ENCODE data around the gene CTSF.
"Not testable (repeated sequence)": the region's sequence is repeated elsewhere in the genome, so short reads cannot be mapped to it uniquely, and the experiment has no call there.

The CTSF gene

DNA sequence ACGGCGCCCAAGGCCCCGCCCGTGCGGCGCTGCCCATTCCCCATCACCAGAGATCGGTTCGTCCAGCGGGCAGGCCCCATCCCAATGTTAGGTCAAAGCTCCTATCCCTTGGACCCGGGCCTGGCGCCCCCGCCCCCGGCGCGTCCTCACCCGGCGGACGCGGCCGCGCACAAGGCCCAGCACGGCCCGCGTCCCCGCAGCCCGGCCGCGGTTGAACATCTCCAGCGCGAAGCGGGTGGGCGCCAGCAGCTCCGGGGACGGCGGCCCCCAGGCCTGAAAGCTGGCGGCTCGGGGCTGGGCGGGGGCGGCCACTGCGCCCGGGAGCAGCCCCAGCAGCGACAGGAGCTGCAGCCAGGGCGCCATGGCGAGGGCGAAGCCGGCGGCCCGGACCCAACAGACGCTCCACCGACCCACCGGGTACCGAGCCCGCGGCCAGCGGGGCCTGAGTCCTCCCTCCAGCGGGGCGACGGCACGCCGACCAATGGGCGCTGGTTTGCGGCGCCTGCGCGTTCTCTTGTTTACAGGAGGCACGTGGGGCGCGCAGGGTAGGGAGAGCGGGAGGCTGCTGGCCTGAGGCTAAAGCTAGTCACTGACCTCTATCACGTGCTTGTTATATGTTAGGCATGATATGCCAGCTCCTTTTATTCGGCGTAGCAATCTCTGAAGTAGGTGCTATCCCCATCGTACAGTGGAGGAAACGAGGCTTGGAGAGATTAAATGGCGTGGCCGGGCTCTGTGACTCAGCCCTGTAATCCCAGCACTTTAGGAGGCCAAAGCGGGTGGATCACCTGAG lies at the start of gene CTSF:
TSS of gene CTSF (minus strand) at position 483 of the 793 bp plus-strand sequence. CDS start at position 363, 120 bp downstream.
- DNase-seq, result peak; percentile 86

- no peak for DNase-seq
These were observed 48.9 kb upstream of the CTSF start for GRCh38 chr11:66617155-66617834.

DNA sequence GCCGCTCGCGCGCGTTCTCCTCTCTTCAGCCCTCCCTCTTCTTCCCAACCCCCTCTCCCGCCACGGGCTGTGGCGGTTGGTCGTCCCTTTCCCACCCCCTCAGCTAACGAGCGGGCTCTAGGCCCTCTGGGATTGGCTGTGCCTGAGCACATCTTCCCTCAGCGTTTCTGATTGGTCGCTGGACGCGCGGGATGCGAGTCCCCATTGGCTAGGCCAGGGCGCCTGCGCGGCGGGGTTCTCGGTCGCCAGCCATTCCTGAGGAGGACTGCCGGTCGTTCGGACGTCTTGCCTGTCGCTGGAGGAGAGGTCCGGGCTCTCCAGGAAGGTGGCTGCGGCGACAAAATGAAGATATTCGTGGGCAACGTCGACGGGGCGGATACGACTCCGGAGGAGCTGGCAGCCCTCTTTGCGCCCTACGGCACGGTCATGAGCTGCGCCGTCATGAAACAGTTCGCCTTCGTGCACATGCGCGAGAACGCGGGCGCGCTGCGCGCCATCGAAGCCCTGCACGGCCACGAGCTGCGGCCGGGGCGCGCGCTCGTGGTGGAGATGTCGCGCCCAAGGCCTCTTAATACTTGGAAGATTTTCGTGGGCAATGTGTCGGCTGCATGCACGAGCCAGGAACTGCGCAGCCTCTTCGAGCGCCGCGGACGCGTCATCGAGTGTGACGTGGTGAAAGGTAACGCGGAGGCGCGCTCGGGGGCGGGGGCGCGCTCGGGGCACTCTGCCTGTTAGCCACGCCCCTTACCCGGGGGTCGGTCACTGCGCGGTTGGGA lies 48.2 kb upstream of the CTSF start, which contains the start of gene RBM14:
TSS of gene RBM14 (plus strand) at position 252 of the 776 bp plus-strand sequence. CDS start at position 343, 91 bp downstream.
- DNase-seq, result peak; percentile 99

GRCh38 chr11:66614073-66614472 lies 45.7 kb upstream of the CTSF start:
- DNase-seq, result no peak

- no peak for DNase-seq
These were observed 44.1 kb upstream of the CTSF start for GRCh38 chr11:66612458-66612857.

DNA sequence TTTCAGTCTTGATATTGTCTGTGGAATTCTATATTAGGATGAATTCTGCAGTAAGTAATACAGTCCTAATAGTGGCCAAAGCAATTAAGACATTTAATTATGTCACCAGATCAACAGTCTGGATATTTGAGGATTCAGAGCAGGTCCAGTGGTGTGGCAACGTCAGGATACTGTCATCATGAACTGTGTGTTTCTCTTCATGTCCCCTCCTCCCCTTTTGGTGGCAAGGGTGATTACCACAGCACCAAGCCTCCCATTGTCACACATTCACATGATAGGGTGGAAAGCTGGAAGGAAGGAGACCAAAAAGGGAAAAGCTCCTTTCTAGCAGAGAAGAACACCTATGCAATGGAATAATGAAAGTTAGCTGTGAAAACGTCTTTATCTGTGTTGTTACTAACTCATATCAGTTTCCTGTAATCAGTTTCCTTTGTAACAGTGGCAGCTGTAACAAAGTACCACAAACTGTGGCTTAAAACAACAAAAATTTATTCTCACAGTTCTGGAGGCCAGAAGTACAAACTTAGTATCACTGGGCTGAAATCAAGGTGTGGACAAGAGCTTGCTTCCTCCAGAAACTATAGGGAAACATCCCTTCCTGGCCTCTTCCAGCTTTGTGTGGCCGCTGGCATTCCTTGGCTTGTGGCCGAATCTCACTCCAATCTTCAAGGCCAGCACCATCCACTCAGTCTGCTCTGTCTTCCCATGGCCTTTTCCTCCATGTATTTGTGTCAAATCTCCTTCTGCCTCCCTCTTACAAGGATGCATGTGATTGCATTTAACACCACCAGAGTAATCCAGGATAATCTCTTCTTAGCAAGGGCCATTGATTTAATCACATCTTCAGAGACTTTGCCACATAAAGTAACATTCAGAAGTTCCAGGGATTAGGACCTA lies 41.6 kb upstream of the CTSF start:
- DNase-seq, result no peak

- peak; percentile 88 for DNase-seq
These were observed 38.9 kb upstream of the CTSF start for GRCh38 chr11:66607126-66607834.

DNA sequence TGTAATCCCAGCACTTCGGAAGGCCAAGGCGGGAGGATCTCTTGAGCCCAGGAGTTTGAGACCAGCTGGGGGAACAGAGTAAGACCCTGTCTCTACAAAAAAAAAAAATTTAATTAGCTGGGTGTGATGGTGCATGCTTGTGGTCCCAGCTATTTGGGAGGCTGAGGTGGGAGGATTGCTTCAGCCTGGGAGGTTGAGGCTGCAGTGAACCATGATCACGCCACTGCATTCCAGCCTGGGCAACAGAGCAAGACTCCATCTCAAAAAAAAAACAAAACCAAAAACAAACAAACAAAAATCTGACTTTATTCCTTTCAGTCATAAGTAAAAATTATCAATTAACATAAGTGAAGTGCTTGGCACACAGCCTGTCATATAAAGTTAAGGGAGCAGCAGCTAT lies 38.2 kb upstream of the CTSF start:
- not testable (repeated sequence) for DNase-seq

GRCh38 chr11:66604155-66604554 lies 35.7 kb upstream of the CTSF start:
- no peak for DNase-seq

DNA sequence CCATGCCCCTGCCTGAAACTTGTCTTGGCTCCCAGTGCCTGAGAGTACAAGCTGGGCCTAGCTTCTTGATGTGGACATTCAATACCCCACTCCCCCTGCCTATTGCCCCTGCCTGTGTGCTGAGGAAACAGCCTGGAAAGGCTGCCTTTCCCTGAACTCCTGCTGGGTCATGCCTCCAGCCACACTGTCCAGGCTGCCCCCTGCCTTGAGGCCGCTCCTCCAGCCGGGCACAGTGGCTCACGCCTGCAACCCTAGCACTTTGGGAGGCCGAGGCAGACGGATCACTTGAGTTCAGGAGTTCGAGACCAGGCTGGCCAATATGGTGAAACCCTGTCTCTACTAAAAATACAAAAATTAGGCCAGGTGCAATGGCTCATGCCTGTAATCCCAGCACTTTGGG lies 34.7 kb upstream of the CTSF start:
- DNase-seq, result no peak

DNA sequence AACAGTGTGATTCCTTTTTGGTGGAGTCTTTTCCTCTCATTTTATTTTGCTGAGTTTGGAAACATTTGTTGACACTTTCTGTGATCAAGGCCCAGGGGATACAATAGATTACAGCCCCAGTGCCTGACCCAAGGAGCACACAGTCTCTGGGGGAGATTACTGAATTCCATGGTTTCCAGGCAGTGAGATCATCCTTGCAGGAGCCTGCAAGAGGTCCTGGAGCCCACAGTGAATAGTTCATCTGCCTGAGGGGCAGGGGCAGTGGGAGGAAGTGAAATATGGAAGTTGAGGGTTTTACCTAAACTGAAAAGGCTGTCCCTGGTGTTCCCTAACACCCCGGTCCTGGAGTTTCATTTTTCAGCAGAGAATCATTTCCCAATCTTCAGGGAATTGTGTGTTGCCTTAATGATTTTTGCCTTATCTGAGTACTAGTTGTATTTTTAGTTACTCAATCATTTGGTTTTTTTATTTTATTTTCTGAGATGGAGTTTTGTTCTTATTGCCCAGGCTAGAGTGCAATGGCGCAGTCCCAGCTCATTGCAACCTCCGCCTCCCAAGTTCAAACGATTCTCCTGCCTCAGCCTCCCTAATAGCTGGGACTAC lies 32.3 kb upstream of the CTSF start:
- no peak for DNase-seq

GRCh38 chr11:66600219-66600618 lies 31.8 kb upstream of the CTSF start:
- no peak for DNase-seq

- no peak for DNase-seq
These were observed 30.6 kb upstream of the CTSF start for GRCh38 chr11:66598993-66599392.

DNA sequence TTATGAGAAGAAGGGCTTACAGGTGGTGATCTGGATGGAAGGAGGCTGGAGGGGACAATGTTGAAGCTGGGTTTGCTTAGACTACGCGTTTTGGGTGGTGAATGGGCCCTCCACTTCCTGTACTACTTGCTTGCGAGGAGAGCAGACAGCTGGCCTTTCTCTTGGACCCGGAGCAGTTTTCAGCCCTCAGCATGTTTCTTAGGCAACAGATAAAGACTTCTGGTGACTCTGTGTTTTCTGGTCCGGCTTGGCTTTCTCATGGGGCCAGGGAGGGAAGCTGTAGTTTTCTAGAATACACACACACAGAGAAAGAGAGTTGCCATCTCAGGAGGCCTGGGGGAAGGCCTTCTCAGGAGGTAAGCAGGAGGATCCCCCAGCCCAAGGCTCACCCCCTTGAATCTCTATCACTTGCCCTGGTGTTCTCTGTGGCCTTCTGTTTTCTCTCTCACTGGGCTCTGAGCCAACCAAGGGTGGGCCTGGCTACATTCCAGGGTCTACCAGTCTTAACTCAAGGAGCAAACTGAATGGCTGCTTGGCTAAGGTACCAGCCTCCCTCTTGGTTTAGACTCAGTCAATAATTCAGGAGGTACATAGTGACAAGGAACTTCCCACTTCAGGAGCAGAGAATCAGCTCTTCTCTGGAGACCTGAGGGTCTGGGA lies 27.0 kb upstream of the CTSF start:
- DNase-seq, result peak; percentile 42

- DNase-seq, result no peak
These were observed 25.2 kb upstream of the CTSF start for GRCh38 chr11:66593650-66594049.

DNA sequence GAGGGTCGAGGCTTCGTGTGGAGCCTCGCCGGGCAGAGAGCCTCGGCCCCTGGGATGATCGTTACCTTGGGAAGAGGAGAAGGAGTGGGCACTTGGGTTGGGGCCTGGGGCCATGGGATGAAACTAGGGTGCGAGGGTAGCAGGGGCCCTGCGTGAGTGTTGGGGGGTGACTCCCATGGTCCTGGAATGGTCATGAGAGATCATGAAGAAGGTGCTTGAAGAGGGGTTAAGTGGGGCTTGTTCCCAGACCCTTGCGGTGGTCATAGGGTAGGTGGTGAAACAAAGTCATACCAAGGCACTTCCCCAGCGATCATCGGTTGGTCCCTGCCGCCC lies 24.9 kb upstream of the CTSF start:
- DNase-seq, result no peak

GRCh38 chr11:66592457-66593302 lies 24.3 kb upstream of the CTSF start, which contains the start of the genes CCDC87 and CCS:
CCDC87 (minus strand) TSS chr11:66593063; CDS start chr11:66593015, 48 bp downstream.
CCS (plus strand) TSS chr11:66593185; CDS start chr11:66593262, 77 bp downstream.
- peak; percentile 98 for DNase-seq

DNA sequence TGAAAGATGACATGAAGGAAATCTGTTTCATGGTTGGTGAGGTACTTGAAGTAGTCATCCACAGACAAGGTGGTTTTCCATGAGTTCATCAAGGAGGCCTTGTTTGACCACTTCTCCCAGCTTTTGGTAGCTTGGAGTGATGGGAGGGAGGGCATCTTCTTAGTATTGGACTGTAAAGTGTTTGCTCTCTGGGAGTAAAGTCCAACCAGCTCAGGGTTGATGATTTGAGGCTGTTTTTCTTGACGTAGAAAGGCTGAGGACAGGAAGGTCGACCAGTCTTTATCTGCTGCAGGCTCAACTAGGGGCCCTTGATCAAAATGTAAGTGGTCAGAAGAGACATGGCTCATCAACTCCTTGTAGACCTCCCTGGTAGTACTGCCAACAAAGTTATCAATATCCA lies 22.8 kb upstream of the CTSF start:
- DNase-seq, result no peak

DNA sequence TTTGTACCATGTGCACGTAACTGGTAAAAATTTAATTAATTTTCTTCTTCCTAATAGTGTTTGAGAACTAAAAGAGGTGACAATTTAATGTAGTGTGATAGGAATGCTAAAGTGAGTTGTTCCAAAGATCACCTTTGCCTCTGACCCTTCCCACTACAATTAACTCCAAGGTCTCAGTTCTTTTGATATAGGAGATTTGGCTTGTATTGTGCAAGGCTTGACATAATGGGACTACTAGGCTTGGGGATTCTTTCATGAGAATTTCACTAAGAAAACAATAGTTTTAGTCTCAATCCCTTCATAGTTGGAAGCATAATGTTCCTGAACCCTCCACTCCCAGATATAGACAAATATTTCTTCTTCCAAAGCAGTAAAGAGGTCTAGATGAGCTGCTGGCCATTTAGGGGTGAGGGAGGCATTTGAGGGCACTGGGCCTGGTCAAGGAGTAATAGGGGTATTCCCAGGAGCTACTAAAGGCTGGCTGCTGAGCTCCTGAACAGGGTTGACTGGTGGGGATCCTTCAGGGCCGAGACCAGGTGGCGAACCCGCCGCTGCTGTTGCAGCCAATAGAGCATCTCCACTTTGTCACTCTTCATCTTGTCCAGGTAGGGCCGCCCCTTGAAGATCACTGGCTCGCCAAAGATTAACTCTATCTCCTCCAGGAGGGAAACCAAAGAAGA lies 21.7 kb upstream of the CTSF start:
- DNase-seq, result no peak

Measured in femur (tissue), 1 donor.